Erythroblast (primary cell): ENCODE results near the gene FILIP1.

ENCODE experiments used
- GATA1 ChIP-seq: IDR thresholded peaks from 2 replicates; pipeline ENCODE4 v1.6.1; 2011; ENCODE audit warnings: low read depth, mild to moderate bottlenecking, control low read depth, low read length, moderate library complexity
- POLR2A ChIP-seq: IDR thresholded peaks from 2 replicates; pipeline ENCODE4 v1.6.1; 2011; ENCODE audit warnings: mild to moderate bottlenecking, low read length

DNA sequence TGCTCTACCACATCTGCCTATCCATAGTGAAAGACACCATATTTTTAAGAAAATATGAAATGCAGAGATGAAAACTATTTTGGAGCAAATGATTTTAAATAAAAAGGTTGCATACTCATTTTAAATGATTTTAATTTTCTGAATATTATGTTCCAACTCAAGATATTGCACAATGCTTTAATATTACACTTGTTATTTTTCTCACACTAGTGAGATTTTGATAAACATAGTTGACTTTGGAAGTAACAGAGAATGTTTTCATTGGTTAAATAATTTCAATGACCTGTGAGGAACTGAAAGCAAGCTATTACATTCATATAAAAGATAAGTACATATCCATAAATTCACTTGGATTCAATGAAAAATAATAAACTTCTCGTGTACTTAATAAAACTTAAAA, 201.9 kb downstream of the FILIP1 start:
- TF ChIP-seq POLR2A = no peak
- no peak for TF ChIP-seq GATA1
